ENCODE data around the gene MED20.

DNA sequence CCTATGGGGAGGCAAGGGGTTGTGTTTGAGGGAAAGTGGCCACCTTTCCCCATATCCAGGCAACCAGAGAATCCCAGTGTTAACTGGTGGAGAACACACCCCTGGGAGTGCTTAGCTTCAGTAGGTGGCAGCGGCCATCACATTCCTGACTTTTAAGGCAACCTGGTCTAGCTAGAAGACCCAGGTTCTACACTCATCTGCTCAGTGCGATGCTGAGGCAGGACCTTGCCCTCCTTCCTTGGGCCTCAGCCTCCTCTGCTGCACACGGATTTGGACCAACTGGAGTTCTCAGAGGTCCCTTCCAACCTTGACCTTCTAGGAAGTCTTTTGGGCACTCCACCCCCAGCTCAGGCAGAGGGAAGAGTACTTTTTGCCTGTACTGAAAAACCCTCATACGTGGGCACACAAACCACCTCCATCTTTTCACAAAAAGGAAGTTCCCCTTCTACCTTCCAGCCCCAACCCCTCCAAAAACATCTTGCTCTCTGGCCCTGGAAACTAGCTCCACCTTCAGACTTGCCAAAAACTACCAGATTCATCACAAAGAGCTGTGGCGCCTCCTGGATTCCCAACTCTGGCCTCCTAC, 17.7 kb upstream of the MED20 start:
- TF ChIP-seq, protein P1, sequence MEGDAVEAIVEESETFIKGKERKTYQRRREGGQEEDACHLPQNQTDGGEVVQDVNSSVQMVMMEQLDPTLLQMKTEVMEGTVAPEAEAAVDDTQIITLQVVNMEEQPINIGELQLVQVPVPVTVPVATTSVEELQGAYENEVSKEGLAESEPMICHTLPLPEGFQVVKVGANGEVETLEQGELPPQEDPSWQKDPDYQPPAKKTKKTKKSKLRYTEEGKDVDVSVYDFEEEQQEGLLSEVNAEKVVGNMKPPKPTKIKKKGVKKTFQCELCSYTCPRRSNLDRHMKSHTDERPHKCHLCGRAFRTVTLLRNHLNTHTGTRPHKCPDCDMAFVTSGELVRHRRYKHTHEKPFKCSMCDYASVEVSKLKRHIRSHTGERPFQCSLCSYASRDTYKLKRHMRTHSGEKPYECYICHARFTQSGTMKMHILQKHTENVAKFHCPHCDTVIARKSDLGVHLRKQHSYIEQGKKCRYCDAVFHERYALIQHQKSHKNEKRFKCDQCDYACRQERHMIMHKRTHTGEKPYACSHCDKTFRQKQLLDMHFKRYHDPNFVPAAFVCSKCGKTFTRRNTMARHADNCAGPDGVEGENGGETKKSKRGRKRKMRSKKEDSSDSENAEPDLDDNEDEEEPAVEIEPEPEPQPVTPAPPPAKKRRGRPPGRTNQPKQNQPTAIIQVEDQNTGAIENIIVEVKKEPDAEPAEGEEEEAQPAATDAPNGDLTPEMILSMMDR (IDR thresholded peaks at IDR 0.05): no peak
- no peak for TF ChIP-seq TCF7L2 (IDR thresholded peaks at IDR 0.05; ENCODE audit: low read depth, low read length)
- no peak for TF ChIP-seq POLR2AphosphoS5 (IDR thresholded peaks at IDR 0.05; ENCODE audit: low read depth, low read length)
- no peak for TF ChIP-seq SIN3A (IDR thresholded peaks at IDR 0.05; ENCODE audit: borderline replicate concordance, insufficient read depth, low read depth, low read length)
- TF ChIP-seq REST (IDR thresholded peaks at IDR 0.05; ENCODE audit: insufficient read depth in 1 of 2, low read depth in 2 of 2, low read length in 1 of 2): no peak

Data from Panc1 (cell line).